ENCODE measurements around the gene TRPM1.

DNA sequence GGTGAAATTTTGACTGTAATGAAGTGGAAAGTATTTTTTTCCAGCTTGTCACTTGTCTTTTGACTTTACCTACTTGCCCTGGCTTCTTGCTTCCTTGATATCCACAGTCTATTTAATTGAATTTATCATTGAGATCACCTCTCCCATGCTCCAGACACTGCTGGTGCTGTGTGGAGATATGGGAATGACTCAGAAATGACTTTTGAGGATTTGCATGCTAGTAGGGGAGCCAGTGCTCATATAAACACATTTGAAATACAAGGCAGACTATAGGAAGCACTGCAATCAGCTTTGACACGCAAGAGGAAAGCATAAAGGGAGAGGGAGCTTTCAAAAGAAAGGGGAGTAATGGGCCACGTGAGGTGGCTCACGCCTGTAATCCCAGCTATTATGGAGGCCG lies 7.3 kb upstream of the TRPM1 start:
- TF ChIP-seq POLR2A (IDR thresholded peaks at IDR 0.05; ENCODE audit: low read depth, low read length) = no peak
- no peak for TF ChIP-seq TAF1 (IDR thresholded peaks at IDR 0.05; ENCODE audit: borderline replicate concordance, low read depth, low read length)
